Central memory CD8-positive, alpha-beta T cell (primary cell): ENCODE measurements around the gene B4GALT7.
"Not testable (repeated sequence)": the region's sequence is repeated elsewhere in the genome, so short reads cannot be mapped to it uniquely, and the experiment has no call there.

ENCODE experiments used
- ATAC-seq: fragments of 150-1000 bp; cut with Tn5 transposase; replicated peaks from 2 replicates; pipeline ENCODE4 v1.10.0; 2022; ENCODE audit warnings: mild to moderate bottlenecking, moderate FRiP score, moderate number of reproducible peaks; ENCODE audit not compliant: poor library complexity, severe bottlenecking; ENCODE audit errors: extremely low read depth
- DNase-seq, 2 donors: peaks; one replicate each; pipeline ENCODE4 v3.0.0; 2021; ENCODE audit warnings: low spot score in 2 of 2
- H3K27ac Mint-ChIP-seq: one replicate; pipeline ENCODE4 v1.8.0; 2022; ENCODE audit warnings: low read depth, mild to moderate bottlenecking, moderate library complexity, mixed read lengths
- H3K27me3 Mint-ChIP-seq: one replicate; pipeline ENCODE4 v1.8.0; 2022; ENCODE audit warnings: mixed read lengths
- H3K36me3 Mint-ChIP-seq: one replicate; pipeline ENCODE4 v1.8.0; 2022; ENCODE audit warnings: mild to moderate bottlenecking, moderate library complexity, mixed read lengths; ENCODE audit not compliant: insufficient read depth
- H3K4me1 Mint-ChIP-seq: one replicate; pipeline ENCODE4 v1.8.0; 2022; ENCODE audit warnings: mixed read lengths
- H3K4me3 Mint-ChIP-seq: one replicate; pipeline ENCODE4 v1.8.0; 2022; ENCODE audit warnings: mild to moderate bottlenecking, moderate library complexity, mixed read lengths
- H3K9me3 Mint-ChIP-seq: one replicate; pipeline ENCODE4 v1.8.0; 2022; ENCODE audit warnings: mixed read lengths

The B4GALT7 gene

DNA sequence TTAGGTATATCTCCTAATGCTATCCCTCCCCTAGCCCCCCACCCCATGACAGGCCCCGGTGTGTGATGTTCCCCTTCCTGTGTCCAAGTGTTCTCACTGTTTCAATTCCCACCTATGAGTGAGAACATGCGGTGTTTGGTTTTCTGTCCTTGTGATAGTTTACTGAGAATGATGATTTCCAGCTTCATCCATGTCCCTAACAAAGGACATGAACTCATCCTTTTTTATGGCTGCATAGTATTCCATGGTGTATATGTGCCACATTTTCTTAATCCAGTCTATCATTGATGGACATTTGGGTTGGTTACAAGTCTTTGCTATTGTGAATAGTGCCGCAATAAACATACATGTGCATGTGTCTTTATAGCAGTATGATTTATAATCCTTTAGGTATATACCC is 35.0 kb downstream of the B4GALT7 start:
- ATAC-seq, H3K9me3 Mint-ChIP-seq, H3K27ac Mint-ChIP-seq, DNase-seq, H3K36me3 Mint-ChIP-seq, H3K4me3 Mint-ChIP-seq, H3K27me3 Mint-ChIP-seq, H3K4me1 Mint-ChIP-seq: not testable (repeated sequence)

GRCh38 chr5:177645462-177645861 is 45.5 kb downstream of the B4GALT7 start:
- H3K36me3 Mint-ChIP-seq, H3K4me1 Mint-ChIP-seq, ATAC-seq, H3K4me3 Mint-ChIP-seq, DNase-seq, H3K9me3 Mint-ChIP-seq, H3K27ac Mint-ChIP-seq, H3K27me3 Mint-ChIP-seq: not testable (repeated sequence)

GRCh38 chr5:177651235-177651634 is 51.3 kb downstream of the B4GALT7 start:
- not testable (repeated sequence) for H3K27ac Mint-ChIP-seq, ATAC-seq, H3K27me3 Mint-ChIP-seq, H3K4me3 Mint-ChIP-seq, H3K36me3 Mint-ChIP-seq, H3K9me3 Mint-ChIP-seq, DNase-seq, H3K4me1 Mint-ChIP-seq

DNA sequence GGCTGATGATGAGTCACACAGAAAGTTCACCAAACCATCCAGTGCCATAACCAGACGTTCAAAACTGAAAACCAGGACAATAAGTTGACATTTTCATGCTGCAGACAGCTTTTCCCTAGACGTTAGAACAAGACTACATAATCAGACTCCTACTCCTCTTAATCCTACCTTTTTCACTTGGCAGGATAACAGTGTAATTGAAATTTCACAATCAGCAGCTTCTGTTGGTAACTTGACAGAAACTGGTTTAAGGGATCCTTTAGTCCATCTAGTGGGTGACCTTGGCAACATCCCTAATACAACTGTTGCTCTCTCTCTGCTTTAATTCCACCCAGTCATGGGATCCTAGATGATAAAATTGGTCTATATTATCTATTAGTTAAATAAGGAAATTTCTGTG is 57.9 kb downstream of the B4GALT7 start:
- not testable (repeated sequence) for H3K4me3 Mint-ChIP-seq, H3K27ac Mint-ChIP-seq, H3K9me3 Mint-ChIP-seq, H3K4me1 Mint-ChIP-seq, DNase-seq, H3K36me3 Mint-ChIP-seq, H3K27me3 Mint-ChIP-seq, ATAC-seq

DNA sequence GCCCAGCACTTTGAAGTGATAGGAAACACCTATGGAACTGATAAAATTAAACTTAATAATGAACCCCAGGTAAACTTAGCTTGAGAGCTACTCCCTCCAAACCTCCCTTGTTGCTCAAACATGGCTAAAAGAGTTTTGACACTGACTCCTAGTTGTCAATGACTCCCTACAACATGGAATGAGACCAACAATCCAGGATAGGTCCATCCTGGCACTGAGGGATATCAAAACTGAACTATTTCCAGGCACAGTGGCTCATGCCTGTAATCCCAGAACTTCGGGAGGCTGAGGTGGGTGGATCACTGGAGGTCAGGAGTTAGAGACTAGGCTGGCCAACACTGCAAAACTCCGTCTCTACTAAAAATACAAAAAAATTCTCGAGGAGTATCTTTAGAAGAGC is 58.6 kb downstream of the B4GALT7 start:
- H3K36me3 Mint-ChIP-seq, H3K9me3 Mint-ChIP-seq, H3K4me3 Mint-ChIP-seq, H3K27ac Mint-ChIP-seq, DNase-seq, H3K27me3 Mint-ChIP-seq, H3K4me1 Mint-ChIP-seq, ATAC-seq: not testable (repeated sequence)
